DOHH2 (cell line): Measurements from ENCODE around the gene GDI1.

Experiments used
- EZH2phosphoT487 ChIP-seq: fragments of 200-600 bp; sonication (generic); IDR thresholded peaks from 2 replicates; pipeline ENCODE4 v1.6.1; 2017; ENCODE audit warnings: borderline replicate concordance, mild to moderate bottlenecking, antibody characterized with exemption, low read length, moderate library complexity, mixed read lengths
- TF ChIP-seq, protein P1 (sequence below): fragments of 200-600 bp; sonication (generic); IDR thresholded peaks from one replicate; pipeline ENCODE4 v1.5.1; 2014; ENCODE audit warnings: antibody characterized with exemption, mild to moderate bottlenecking, low read depth, low read length; ENCODE audit not compliant: poor library complexity, severe bottlenecking

DNA sequence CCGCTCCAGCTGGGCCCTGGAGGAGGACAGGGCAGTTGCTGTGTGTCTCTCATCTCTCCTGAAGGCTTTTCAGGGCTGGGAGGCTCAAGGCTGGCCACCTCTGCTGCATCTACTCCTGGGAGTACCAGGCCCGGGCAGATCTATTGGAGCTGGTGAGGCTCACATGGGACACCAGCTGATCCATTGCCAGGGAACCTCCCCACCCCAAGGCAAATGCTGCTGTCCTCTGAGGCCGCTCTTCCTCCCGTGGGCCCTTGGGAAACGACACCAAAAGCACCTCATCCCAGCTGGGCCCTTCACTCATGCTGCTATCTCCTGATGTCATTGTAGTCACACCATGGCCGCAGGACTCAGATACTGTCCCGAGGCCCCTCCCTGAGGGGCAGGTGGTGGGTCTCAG lies 45.8 kb downstream of the GDI1 start:
- TF ChIP-seq, protein P1, sequence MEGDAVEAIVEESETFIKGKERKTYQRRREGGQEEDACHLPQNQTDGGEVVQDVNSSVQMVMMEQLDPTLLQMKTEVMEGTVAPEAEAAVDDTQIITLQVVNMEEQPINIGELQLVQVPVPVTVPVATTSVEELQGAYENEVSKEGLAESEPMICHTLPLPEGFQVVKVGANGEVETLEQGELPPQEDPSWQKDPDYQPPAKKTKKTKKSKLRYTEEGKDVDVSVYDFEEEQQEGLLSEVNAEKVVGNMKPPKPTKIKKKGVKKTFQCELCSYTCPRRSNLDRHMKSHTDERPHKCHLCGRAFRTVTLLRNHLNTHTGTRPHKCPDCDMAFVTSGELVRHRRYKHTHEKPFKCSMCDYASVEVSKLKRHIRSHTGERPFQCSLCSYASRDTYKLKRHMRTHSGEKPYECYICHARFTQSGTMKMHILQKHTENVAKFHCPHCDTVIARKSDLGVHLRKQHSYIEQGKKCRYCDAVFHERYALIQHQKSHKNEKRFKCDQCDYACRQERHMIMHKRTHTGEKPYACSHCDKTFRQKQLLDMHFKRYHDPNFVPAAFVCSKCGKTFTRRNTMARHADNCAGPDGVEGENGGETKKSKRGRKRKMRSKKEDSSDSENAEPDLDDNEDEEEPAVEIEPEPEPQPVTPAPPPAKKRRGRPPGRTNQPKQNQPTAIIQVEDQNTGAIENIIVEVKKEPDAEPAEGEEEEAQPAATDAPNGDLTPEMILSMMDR, result no peak
- TF ChIP-seq EZH2phosphoT487, result no peak
